NCI-H526 treated with DMSO at 0.1 percent for 48 hours (cell line): Measurements from ENCODE around the gene GATB.

Experiments
- DNase-seq: peaks from one replicate; lab custom pipeline; 2025; lab: John Stamatoyannopoulos, UW

Gene GATB

DNA sequence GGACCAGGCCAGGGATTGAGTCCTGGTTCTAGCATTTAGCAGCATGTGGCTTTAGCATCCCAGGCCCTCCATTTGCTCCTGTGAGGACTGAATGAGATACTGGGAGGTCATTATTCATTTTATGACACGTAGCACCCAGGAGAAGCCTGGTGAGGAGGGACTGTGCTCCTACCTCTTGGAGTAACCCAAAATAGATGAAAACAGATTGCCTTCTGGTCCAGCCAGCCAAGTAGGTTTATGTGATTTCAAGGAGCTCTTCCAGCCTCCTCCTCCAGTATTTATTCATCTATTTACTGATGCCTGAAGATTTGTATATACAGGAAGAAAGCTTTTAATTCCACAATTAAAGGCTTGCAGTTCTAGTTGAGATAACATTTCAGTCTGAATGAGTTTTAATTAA, 109.3 kb downstream of the GATB start:
- no peak for DNase-seq

DNA sequence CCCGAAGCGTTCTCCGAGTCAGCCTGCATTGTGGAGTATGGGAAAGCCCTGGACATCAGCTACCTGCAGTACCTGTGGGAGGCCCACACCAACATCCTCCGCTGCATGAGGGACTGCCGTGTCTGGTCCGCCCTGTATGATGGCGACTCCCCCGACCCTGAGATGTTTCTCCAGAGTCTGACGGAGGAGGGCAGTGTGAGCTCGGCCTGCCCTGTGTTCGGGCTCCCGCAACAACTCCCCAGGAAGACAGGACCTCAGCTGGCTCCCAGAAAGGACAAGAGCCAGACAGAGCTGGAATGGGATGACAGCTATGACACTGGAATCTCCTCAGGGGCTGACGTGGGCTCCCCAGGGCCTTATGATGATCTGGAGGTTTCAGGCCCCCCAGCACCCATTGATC, 111.3 kb downstream of the GATB start:
- no peak for DNase-seq

DNA sequence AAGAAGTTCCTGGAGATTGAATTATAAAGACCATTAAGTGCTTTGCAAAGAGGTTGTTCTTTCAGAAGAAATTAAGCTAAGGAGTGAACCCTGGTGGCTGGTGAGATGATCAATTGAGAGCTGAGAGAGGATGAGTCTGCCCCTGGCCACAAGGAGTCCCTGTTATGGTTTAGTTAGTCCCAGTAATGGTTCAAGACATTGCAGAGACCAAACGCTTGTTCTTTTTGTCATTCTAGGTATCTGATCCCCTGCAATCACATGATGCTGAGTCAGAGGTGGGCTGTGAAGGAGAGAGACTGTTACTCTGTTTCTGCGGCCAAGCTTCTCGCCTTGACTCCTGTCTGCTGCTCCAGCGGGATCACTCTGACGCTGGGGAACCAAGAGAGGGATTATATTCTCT, 114.5 kb downstream of the GATB start:
- no peak for DNase-seq

DNA sequence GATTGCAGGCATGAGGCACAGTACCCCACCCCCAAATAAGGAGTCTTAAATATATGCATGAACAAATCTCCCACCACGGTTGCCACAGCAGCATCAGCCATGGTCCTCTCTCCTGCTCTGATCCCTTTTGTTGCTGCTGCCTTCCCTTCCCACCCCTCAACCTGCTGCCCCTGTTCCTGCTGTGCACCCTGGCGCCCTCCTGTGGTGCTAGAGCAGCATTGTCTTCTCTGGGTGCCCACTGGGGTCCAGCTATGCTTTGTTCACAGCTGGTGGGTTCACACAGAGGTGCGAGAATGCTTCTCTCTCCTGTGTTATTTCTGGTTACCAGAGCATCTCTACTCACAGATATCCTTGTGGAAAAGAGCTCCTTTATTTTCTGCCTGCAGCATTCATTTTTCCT, 116.2 kb downstream of the GATB start:
- no peak for DNase-seq

DNA sequence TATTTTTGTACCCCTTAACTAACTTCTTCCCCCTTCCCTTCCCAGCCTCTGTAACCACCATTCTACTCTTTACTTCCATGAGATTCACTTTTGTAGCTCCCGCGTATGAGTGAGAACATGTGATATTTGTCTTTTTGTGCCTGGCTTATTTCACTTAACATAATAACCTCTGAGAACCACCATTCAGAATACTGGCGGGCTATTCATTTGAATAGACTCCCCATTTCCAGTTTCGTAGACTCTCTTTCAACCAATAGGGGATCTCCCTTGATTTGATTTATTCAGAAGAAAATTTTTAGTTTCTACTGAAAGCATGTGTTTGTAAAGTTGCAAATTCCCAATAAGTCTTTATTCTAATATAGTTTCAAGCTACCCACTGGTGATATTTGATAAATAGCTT, 117.2 kb downstream of the GATB start:
- no peak for DNase-seq

DNA sequence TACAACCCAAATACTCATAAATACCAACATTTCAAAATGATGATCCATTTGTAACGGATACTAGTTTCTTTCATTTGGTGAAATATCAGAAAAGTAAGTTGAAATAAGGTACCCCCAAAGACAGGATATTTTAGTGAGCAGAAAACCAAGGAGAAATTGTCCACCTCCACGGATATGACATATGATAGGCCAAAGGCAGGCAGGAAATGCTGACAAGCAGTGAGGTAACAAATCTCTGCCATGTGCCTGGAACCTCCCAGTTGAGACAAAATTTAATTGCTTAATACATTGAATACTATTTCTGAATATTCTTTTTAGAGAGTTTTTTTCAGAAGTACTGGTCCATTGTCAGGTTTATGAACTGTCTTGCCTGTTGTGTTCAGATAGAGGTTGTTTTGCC, 118.8 kb downstream of the GATB start:
- no peak for DNase-seq

DNA sequence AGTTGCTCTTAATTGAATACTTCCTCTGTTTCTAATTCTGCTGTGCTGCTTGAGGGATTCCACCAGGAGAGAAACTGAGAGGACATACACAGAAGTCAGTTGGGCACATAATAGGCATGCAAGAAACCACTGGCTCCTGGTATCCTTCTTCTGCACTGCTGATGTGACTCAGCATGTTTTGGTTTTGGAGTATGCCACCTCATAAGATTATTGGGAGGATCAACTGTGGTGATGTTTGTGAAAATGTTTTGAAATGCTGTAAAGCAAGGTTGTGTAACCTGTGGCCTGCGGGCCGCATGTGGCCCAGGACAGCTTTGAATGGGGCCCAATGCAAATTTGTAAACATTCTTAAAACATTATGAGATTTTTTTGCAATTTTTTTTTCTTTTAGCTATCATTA, 119.6 kb downstream of the GATB start:
- DNase-seq, result no peak

DNA sequence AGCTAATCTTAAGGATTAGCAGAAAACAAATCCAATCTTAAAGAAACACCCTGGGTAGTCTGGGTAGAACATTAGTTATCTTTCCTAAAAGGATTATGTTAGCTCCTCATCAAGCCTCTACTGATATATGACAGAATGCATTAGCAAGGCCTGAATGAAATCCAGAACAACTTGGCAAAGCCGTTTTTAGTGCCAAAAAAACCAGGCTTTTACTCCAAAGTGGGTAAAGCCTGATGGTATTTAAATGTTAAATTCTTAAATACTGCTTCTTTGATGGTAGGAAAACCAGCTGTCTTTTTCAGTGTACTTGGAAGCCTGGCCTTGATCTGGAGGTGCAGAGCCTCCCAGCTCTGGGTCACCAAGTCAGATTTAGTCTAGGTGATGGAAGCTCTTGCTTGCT, 120.4 kb downstream of the GATB start:
- no peak for DNase-seq

DNA sequence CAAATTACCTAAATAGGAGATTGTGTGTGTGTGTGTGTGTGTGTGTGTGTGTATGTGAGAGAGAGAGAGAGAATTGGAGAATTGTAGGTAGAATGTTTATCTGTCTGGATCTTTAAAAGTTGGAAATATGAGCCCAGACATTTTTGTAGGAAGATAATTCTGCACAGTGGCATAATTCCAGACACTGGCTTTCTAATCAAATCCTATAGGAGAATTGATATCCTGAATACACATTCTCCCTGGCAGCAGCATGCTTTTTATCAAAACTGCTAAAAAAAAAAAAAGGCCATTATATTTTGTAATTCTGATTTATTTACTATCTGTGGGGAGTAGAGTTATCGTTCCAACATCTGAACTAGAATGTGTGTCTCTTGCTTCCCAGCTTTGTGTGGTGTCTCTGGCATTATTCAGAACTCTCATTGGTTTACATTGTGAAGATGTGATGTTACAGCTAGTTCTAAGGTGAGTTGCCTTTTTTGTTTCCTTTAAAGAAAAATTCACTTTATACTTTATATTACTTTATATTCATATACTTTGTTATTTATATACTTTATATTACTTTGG, 122.4 kb downstream of the GATB start:
- DNase-seq, result no peak

DNA sequence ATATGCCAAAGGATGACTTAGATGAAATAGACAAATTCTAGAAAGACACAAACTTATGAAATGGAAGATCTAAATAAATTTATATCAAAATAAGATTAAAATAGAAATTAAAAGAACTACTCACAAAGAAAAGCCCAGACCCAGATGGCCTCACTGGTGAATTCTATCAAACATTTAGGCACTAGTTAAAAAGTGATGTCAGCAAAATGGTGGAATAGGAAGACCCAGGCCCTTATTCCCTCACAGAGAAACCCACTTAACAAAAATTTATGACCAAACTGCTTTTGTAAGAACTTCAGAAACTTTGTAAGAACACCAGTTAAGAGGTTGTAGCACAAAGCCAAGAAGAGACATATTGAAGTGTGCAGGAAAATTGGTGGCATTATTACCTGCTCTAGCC, 129.5 kb downstream of the GATB start:
- no peak for DNase-seq

DNA sequence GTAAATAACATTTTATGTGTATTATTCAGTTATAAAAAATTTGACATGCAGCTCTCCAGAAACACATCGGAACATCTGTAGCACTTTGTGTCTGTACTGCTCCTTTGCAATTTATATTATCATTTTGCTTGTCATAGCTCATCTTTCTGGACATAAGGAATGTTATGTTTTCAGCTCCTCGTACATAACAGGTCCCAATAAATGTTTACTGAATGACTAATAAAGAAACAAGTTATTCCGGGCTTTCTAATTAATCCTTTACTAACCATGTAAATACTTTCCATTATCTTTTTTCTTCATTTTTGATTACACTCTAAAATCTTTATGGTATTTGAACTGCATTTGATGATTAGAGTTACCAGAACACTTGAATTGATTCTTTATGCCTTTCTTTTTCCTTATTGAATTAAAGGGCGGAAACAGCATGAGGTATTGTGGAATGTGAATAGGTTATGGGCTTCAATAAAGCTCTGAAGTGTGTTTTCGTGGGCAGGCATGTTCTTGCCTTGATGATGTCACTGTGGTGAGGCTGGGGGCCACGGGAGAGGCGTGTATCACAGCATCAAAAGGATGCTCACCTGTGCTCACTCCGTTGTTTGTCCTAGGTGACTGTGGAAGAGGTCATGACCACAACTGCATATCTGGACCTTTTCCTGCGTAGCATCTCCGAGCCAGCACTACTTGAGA, 131.6 kb downstream of the GATB start:
- DNase-seq, result no peak

DNA sequence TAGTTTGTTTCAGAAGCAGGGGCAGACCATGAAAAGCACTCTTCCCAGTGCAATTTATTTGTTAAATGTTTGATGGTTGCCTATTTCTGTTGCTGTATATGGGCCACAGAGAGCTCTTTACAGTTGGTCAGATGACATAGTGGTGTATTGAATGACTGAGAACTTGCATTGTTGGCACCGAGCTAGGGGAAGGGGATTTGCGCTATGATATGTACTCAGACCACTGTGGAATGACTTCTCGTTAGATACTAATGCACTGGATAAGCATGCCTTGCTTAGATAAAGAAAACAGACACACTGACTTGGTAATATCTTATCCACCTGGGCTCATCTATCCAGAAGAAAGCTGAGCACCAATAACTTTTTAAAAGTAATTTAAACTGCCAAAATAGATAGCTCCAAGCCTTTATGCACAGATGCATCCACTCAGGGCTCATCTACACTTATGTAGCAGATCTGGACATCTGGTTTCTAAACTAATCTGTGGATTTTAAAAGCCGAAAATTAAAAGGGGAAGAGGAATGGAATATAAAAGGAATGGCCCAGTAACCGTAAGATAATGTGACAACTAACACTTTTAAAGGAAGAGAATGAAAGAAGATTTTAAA, 132.7 kb downstream of the GATB start:
- DNase-seq, result no peak

DNA sequence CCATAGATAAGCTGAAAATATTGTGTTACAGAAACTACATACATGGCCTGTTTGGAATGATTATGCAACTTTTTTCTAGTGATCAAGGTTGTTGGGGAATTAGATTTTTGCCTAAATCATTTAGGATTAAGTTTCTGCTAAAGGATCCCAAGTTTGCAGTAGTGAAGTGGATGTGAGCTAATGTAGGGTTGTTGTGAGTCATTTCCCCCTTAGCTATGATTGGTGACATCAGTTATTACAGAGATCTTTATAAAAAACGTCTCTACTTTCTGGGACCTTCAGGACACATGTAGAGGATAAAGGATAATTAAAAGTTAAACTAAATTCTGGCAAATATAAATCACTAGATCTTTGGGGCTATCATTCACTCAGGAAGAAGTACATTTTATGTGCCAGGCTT, 133.3 kb downstream of the GATB start:
- no peak for DNase-seq

DNA sequence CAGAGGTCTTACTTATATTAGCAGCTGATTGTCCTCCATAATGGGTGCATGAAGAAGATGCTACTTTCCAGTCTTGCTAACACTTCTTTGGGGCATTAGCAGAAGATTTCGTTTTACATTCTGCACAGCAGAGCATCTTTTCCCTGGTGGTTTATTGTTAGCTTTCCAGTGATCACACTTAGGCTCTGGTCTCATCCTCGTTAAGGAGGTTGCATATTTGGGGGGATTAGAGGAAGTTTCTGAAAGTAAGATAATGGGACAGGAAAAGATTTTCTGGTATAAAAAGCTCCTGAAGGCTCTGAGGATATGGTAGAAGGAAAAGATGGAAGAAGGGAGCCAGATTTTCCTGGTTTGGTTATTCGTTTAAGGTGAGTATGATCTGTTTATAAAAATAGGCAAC, 134.1 kb downstream of the GATB start:
- DNase-seq, result no peak

DNA sequence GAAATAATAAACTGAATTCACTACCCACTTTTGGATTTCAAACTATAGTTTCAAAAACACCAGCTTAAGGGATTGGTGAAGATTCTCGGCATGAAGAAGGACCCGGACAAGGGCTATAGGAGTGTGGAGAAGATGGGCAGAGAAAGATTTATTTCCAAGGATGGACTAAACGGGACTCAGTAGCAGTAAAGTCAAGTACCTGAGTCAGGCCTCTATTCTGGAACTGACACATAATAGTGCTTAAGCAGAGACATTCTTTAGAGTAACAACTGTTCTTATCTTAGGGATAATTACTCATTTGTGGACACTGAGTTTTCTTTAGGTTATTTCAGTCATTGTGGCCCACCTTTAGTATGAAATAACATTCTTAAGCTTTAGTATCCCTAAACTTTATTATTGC, 134.6 kb downstream of the GATB start:
- no peak for DNase-seq

DNA sequence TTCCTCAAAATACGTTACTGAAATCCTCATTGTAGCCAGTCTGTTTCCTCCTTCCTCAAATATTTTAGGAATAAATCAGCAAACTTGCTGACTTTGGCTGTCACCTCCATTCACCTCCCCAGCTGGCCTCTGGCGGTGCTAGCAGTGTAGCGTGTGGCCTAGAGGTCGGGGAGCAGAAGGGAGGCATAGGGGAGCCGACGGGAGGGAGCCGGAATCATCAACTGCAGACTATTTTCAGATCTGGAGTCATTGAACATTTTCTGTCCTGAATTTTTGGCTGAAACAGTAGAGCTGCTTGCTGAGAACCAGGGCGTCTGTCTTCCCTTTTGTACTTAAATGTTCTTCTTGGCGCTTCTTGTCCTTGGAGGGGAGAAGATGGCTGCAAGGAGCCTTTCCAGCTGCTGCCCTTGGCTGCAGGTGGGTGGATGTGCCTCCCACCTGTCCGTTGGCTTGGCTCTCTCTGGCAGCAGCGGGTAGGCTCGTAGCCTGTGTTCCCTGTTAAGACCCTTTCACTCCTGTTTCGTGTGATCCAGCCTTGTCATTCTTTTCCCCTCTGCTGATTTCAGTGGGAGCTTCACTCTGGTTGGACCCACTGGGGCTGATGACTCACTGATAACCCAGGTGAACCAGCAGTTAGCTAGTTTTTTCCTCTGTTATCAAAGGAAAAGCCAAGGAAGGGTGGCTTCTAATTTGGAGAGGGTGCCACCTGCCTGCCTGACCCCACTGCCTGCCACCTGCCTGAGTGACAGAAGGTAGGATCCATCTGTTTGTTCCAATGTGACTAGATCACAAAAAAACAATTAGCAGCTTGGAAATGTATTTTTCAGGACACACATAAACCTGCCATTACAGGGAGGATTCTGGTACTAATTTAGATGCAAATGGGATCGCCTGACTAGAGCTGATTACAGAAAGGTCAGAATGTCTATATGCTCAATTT, 135.9 kb downstream of the GATB start:
- no peak for DNase-seq
